Suprapubic skin (tissue), 4 donors: ENCODE measurements around the gene C20orf96. TPM values are rescaled to one million over a fixed set of nuclear protein-coding genes. Genes with fewer than 3 reads are reported as not detected.

Experiments used
- DNase-seq, 2 donors: peaks; one replicate each; pipeline ENCODE4 v3.0.0-alpha.2; 2019; ENCODE audit warnings: low spot score in 2 of 2
- H3K27ac ChIP-seq: fragments of 200-600 bp; sonication (generic); one replicate; pipeline ENCODE4 v1.5.1; 2019
- H3K27me3 ChIP-seq: fragments of 200-600 bp; sonication (generic); one replicate; pipeline ENCODE4 v1.5.1; 2019
- H3K36me3 ChIP-seq: fragments of 200-600 bp; sonication (generic); one replicate; pipeline ENCODE4 v1.5.1; 2019
- H3K4me1 ChIP-seq: fragments of 200-600 bp; sonication (generic); one replicate; pipeline ENCODE4 v1.5.1; 2019
- H3K4me3 ChIP-seq: fragments of 200-600 bp; sonication (generic); one replicate; pipeline ENCODE4 v1.5.1; 2019; ENCODE audit warnings: mild to moderate bottlenecking
- H3K9me3 ChIP-seq: fragments of 200-600 bp; sonication (generic); one replicate; pipeline ENCODE4 v1.5.1; 2019
- EP300 ChIP-seq: sonication (generic); formaldehyde crosslinking; IDR thresholded peaks from one replicate; pipeline ENCODE4 v1.6.1; 2017; ENCODE audit warnings: antibody characterized with exemption
- POLR2A ChIP-seq, 2 donors: fragments of 450-650 bp; IDR thresholded peaks; one replicate each; pipeline ENCODE4 v1.6.1; 2017; ENCODE audit warnings: antibody characterized with exemption in 2 of 2, mild to moderate bottlenecking in 2 of 2, moderate library complexity in 2 of 2
- POLR2AphosphoS5 ChIP-seq, 3 donors: sonication (generic); formaldehyde crosslinking; IDR thresholded peaks; one replicate each; pipeline ENCODE4 v1.6.1; 2017; ENCODE audit warnings: antibody characterized with exemption in 3 of 3
- WGBS: methylation state at CpG from one replicate; pipeline ENCODE4 v1.1.5; 2018; 5-methylcytosine and 5-hydroxymethylcytosine counted together
- total RNA-seq, 4 donors: library from RNA; depleted of rRNA; stranded (reverse); fragments of >200 nt; gene quantifications; one replicate each; pipeline ENCODE4 v1.1.0, GENCODE V29; 2016
- TF ChIP-seq, protein P1 (sequence below), 2 donors: fragments of 200-600 bp in 1 of 2; fragments of 450-650 bp in 1 of 2; sonication (generic) in 1 of 2; IDR thresholded peaks; one replicate each; pipeline ENCODE4 v1.5.1; 2016 to 2019; ENCODE audit warnings: antibody characterized with exemption in 2 of 2, mild to moderate bottlenecking in 1 of 2, moderate library complexity in 1 of 2

C20orf96 gene
- total RNA-seq, 4 donors from 2014 or later, result 0.91 to 5.1 (median 2.0) TPM

DNA sequence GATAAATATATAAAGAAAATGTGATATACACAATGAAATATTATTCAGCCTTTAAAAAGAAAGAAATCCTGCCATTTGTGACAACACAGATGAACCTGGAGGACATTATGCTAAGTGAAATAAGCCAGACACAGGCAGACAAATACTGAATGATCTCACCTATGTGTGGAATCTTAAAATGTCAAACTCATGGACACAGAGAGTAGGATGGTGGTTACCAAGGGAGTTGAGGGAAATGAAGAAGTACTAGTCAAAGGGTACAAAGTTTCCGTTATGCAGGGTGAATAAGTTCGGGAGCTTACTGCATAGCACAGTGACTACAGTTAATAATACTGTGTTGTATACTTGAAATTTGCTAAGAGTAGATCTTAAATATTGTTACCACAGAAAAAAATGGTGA is 47.6 kb downstream of the C20orf96 start:
- DNase-seq, result no peak
- H3K27me3 ChIP-seq, result peaks cover 4% of the 10 kb centered on the region
- no peak overlapping the region for H3K4me3 ChIP-seq
- no peak for TF ChIP-seq POLR2A (IDR thresholded peaks at IDR 0.05)
- no peak for TF ChIP-seq POLR2AphosphoS5 (IDR thresholded peaks at IDR 0.05)
- 89% methylated on average over 2 of the region's 2 CpGs for WGBS
- no peaks in the 10 kb centered on the region for H3K9me3 ChIP-seq
- H3K36me3 ChIP-seq, result no peaks in the 10 kb centered on the region
- no peak overlapping the region for H3K27ac ChIP-seq
- no peaks in the 10 kb centered on the region for H3K4me1 ChIP-seq

DNA sequence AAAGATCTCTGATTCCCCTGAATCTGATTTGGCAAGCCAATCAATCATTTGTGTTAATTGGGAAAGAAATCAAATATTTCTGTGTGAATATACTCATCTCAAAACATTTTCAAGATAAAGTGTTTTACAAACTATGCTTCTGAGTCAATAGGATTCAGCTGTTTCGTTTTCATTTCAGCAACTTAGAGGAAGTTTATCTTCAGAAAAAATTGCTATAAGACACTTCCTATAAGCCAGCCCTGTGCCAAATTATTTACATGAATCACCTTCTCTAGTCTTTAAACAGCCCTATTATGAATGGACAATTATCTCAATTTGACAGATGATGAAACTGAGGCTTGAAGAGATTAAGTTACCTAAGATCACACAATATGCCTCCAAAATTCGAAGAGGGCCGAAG is 52.6 kb downstream of the C20orf96 start:
- TF ChIP-seq POLR2A (IDR thresholded peaks at IDR 0.05) (no peak), POLR2AphosphoS5 (IDR thresholded peaks at IDR 0.05) (no peak), EP300 (no peak)
- TF ChIP-seq, protein P1, sequence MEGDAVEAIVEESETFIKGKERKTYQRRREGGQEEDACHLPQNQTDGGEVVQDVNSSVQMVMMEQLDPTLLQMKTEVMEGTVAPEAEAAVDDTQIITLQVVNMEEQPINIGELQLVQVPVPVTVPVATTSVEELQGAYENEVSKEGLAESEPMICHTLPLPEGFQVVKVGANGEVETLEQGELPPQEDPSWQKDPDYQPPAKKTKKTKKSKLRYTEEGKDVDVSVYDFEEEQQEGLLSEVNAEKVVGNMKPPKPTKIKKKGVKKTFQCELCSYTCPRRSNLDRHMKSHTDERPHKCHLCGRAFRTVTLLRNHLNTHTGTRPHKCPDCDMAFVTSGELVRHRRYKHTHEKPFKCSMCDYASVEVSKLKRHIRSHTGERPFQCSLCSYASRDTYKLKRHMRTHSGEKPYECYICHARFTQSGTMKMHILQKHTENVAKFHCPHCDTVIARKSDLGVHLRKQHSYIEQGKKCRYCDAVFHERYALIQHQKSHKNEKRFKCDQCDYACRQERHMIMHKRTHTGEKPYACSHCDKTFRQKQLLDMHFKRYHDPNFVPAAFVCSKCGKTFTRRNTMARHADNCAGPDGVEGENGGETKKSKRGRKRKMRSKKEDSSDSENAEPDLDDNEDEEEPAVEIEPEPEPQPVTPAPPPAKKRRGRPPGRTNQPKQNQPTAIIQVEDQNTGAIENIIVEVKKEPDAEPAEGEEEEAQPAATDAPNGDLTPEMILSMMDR (IDR thresholded peaks at IDR 0.05), result no peak
- DNase-seq, result no peak
- Histone ChIP-seq H3K4me3 (no peak overlapping the region), H3K9me3 (no peaks in the 10 kb centered on the region), H3K4me1 (peaks cover 5% of the 10 kb centered on the region), H3K27me3 (peaks cover 4% of the 10 kb centered on the region), H3K36me3 (no peaks in the 10 kb centered on the region), H3K27ac (no peak overlapping the region)
- 65% methylated on average over 3 of the region's 3 CpGs for WGBS

DNA sequence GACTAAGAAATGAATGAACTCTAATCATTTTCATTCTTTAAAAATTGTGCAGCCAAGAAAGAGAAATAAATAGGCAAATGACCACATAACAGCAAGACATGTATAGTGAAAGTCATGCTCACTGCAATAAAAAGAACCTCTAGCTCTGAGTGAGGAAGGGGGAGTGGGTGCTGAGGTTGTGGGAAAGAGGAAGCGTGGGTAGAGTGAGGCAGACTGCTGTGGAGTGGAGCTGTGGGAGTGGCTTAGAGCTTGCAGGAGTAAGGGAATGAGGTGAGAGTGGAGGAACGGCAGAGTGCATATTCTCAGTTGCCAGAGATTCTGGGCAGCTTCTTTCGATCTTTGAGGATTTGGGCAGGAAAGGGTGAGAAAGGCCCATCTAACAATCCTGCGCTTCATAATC is 53.1 kb downstream of the C20orf96 start:
- Histone ChIP-seq H3K36me3 (no peaks in the 10 kb centered on the region), H3K4me1 (peaks cover 5% of the 10 kb centered on the region), H3K27me3 (peaks cover 4% of the 10 kb centered on the region), H3K27ac (no peak overlapping the region), H3K4me3 (no peak overlapping the region), H3K9me3 (no peaks in the 10 kb centered on the region)
- TF ChIP-seq POLR2AphosphoS5 (IDR thresholded peaks at IDR 0.05), result no peak
- TF ChIP-seq EP300, result no peak
- TF ChIP-seq, protein P1 (IDR thresholded peaks at IDR 0.05), result no peak
- no peak for TF ChIP-seq POLR2A (IDR thresholded peaks at IDR 0.05)
- 47% methylated on average over 4 of the region's 4 CpGs for WGBS
- DNase-seq, result no peak

DNA sequence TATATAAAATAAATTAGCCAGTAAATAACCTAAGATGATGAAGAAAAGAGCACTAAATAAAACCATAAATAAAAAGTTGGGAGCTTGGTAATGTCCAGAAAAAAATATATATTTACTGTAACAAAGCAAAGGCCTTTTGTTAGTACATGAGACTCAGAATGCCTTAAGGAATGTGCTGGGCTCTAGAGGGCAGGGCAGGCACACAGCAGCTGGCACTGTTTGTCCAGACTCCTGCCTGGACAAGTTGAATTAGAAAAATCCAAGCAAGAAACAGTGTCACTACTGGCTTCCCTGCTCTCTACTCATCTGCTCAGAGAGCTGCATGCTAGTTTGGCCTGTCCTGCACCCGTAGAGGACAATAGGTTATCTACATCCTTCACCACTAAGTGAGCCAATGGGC is 54.7 kb downstream of the C20orf96 start:
- Histone ChIP-seq H3K27ac (no peak overlapping the region), H3K36me3 (no peaks in the 10 kb centered on the region)
- WGBS, result 56% methylated on average over 1 of the region's 1 CpG

DNA sequence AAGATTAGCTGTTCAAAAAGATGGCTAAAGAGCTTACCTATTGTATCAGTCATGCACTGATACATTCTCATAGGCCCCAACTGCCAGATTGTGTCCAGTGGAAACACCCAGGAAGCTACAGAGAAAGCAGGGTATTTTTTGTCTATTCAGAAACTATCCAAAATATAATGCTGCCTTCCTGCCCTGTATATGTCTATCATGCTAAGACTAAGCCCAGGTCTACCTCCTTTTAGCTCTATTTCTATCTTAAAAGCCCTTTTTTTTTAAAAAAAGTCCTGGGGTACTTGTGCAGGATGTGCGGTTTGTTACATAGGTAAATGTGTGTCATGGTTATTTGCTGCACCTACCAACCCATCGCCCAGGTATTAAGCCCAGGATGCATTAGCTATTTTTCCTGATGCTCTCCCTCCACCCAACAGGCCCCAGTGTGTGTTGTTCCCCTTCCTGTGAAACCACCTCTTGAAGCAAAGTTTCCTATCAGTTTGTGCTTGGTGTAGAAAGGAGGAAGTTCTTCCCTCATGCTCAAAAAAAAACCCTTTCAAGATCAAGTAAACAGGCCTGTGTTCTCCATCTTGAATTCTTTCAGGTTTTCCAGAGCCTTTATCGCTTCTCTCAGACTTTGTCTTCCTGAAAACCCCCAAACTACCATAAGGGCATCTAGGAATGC is 63.0 kb downstream of the C20orf96 start:
- no peak for DNase-seq
- Histone ChIP-seq H3K27ac (no peak overlapping the region), H3K9me3 (no peaks in the 10 kb centered on the region), H3K36me3 (no peaks in the 10 kb centered on the region), H3K4me3 (no peak overlapping the region), H3K4me1 (no peaks in the 10 kb centered on the region), H3K27me3 (peaks cover 8% of the 10 kb centered on the region)
- 69% methylated on average over 3 of the region's 3 CpGs for WGBS
- TF ChIP-seq, protein P1 (IDR thresholded peaks at IDR 0.05), result no peak
- TF ChIP-seq POLR2A (IDR thresholded peaks at IDR 0.05) (no peak), POLR2AphosphoS5 (IDR thresholded peaks at IDR 0.05) (no peak), EP300 (no peak)

More for the DNA sequence above, 54.7 kb downstream of the C20orf96 start:
- DNase-seq, result no peak
- H3K27me3 ChIP-seq, result peaks cover 4% of the 10 kb centered on the region
- H3K9me3 ChIP-seq, result no peaks in the 10 kb centered on the region
- TF ChIP-seq EP300 (no peak), POLR2A (IDR thresholded peaks at IDR 0.05) (no peak), POLR2AphosphoS5 (IDR thresholded peaks at IDR 0.05) (no peak)
- TF ChIP-seq, protein P1 (IDR thresholded peaks at IDR 0.05), result no peak
- no peak overlapping the region for H3K4me3 ChIP-seq
- peaks cover 5% of the 10 kb centered on the region for H3K4me1 ChIP-seq
